IPS-18c (cell line): ENCODE data around the gene SF3B4.
"Not testable (repeated sequence)": the region's sequence is repeated elsewhere in the genome, so short reads cannot be mapped to it uniquely, and the experiment has no call there.

Experiments used
- H3K4me3 ChIP-seq: 2 replicates; pipeline ENCODE4 v1.7.0; 2013; ENCODE audit warnings: low read depth, mild to moderate bottlenecking, low read length, moderate library complexity; ENCODE audit not compliant: insufficient read depth
- H3K9me3 ChIP-seq: one replicate; pipeline ENCODE4 v1.6.1; 2013; ENCODE audit warnings: mild to moderate bottlenecking, low read length, moderate library complexity; ENCODE audit not compliant: control insufficient read depth, insufficient read depth

SF3B4 gene

DNA sequence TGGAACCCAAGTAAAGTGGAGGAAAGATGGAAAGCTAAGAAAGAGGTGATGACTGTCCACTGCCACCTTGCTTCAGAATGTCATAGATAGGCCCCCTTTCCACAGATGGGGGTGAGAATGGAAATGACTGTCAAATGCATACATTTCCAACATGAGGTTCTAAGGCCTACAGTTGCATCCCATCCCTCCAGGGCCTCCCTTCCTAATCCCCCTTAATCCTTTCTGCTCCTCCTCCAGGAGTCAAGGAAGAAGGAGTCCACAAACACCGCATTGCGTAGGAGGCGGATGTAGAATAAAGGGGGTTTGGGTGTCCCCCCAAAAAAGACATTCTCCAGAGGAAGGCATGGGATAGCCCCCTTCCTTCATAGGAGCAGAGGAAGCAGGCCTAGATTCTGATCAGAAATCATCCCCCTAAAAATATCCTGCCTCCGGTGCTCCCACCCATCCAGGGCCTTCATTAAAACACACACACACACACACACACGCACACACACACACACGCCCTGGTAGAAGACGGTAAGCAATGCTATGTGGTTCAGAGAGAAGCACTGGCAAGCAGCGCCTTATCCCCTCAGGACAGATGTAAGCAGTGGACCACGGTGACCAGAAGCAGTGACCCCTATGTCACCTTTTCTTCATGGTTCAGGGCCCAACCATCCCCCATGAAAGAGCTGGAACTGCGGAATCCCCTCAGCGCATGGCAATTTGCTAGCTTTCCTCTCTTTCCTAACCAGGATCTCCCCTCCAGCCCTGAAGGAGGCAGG, 12.0 kb downstream of the SF3B4 start:
- no peaks in the 10 kb centered on the region for H3K9me3 ChIP-seq
- H3K4me3 ChIP-seq: no peak overlapping the region; the same call in 1 of the 2 replicates

DNA sequence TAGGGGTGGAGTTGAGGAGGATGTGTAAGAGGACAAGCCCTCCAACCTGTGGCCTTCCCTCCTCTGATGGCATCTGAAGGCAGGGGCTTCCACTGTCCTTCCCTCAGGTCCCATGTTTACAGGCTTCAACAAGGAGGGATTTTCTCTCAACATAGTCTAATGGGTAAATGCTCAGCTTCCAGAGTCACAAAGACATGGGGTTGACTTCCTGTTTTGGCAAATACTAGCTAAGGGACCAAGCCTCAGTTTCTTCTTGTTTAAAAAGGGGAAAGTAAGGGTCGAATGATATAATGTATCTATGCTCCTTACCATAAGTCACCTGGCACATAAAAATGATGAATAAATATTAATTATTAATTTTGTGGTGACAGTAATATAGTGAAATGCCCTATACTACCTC, 13.1 kb downstream of the SF3B4 start:
- no peak overlapping the region for H3K4me3 ChIP-seq

DNA sequence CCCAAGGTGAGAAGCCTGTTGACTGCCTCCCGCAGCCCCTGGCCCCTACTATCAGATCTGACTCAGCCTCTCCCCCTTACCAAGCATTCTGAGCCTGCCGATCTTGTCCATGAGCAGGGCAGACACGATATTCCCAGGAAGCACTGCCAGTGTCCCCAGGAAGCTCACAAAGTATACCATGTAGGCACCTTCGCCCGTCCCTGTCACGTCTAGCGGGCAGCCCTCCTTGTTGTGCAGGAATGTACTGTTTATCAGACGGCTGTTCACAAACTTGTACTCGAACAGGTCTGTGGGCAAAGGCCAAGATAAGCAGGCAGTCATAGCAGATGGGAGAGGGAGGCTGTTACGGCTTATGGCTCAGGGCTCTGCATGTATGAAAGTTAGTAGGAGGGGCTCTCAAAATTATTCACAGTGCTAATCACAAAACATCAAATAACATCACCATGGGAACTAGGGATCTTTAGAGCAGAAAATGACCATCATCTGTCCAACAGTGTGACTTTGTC, 21.0 kb downstream of the SF3B4 start:
- Histone ChIP-seq H3K9me3 (no peaks in the 10 kb centered on the region), H3K4me3 (no peak overlapping the region)

More for the DNA sequence above, 13.1 kb downstream of the SF3B4 start:
- no peaks in the 10 kb centered on the region for H3K9me3 ChIP-seq

DNA sequence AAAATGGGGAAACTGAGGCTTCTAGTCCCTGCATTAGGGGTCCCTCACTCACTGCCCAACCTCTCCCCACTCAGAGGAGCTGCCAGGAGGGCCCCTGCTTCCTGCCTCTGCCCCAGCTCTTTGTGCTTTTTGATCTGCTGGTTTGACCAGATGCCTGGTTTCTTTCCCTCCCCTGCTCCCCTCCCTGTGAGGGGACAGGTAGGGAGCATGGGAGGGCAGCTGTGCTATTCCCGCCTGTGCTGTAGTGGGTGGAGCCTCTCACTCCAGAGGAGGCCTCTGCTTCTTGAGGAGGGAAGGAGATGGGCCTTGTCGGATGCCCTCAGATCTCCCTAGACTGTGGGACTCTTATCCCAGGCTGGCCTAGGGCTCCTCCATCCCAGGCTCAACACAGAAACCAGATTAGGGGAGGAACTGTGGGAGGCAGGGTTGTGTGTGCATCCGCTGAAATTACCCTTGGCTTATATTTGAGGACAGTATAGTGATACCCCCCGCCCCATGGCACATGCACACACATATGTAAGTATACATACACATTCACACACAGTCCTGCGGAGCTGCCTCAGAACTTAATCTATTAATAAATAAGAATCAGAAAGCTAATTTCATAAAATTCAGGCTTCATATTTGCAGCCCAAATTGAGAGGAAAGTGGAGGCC, 23.6 kb downstream of the SF3B4 start:
- no peak overlapping the region for H3K4me3 ChIP-seq

DNA sequence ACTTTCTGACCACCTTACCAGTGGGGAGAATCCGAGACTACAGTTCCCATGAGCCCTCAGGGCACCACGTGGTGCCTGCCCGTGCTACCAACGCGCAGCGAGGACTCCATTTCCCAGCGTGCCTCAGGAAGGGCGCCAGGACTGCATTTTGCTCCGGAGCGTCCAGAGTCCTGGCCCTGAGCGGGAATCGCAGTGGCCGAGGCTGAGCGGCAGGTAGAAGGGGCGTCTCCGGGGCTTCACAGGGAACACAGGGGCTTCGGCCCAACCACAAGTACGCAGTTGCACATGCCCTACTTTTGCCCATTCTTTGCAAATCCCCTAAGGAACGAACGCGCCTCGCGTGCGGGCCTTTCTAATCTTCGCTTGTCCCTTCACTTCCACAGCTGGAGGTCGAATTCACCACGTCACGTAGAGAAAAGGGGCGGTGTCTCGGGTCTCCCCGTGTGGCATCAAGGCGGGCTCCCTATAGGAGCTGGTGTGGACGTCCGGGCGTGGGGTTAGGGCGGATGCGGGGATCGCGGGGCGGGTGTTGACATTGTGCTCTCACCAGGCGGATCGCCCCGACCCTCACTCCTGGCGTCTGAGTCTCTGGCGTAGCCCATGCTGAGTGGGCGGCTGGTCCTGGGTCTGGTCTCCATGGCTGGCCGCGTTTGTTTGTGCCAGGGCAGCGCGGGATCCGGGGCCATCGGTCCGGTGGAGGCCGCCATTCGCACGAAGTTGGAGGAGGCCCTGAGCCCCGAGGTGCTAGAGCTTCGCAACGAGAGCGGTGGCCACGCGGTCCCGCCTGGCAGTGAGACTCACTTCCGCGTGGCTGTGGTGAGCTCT, 27.9 kb downstream of the SF3B4 start, which contains the start of gene BOLA1:
BOLA1 (plus strand) TSS at position 109 of the 825 bp plus-strand sequence; CDS start at position 601, 492 bp downstream.
- H3K9me3 ChIP-seq: no peaks in the 10 kb centered on the region
- peak within 1 kb of the TSS; percentile 73 for H3K4me3 ChIP-seq

More for the DNA sequence above, 23.6 kb downstream of the SF3B4 start:
- no peaks in the 10 kb centered on the region for H3K9me3 ChIP-seq

DNA sequence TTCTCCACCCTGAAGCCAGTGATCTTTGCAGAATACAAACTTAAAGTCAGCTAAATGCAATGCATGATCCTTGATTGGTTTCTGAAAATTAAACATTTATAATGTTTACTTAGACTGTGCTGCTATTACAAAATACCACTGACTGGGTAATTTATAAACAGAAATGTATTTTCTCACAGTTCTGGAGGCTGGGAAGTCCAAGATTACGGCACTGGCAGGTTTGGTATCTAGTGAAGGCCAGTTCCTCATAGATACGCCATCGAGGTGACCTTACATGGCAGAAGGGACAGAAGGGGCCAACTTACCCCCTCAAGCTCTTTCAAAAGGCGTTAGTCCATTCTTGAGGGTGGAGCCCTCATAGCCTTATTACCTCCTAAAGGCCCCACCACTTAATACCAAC, 31.0 kb downstream of the SF3B4 start:
- H3K9me3 ChIP-seq: no peaks in the 10 kb centered on the region
- H3K4me3 ChIP-seq: no peak overlapping the region

DNA sequence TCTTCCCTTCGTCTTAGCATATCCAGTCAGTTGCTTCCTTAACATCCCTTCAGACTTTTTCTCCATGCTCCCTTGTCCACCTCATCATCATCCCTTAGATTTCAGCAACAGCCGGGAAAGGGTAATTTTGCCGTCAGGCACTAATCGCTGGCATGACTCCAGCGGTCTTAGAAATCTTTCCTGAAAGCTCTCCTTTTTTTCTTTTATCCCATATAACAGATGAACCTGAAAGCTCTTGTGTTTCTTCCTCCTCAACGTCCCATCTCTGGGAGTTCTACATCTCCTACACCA, 38.7 kb downstream of the SF3B4 start:
- no peaks in the 10 kb centered on the region for H3K9me3 ChIP-seq

DNA sequence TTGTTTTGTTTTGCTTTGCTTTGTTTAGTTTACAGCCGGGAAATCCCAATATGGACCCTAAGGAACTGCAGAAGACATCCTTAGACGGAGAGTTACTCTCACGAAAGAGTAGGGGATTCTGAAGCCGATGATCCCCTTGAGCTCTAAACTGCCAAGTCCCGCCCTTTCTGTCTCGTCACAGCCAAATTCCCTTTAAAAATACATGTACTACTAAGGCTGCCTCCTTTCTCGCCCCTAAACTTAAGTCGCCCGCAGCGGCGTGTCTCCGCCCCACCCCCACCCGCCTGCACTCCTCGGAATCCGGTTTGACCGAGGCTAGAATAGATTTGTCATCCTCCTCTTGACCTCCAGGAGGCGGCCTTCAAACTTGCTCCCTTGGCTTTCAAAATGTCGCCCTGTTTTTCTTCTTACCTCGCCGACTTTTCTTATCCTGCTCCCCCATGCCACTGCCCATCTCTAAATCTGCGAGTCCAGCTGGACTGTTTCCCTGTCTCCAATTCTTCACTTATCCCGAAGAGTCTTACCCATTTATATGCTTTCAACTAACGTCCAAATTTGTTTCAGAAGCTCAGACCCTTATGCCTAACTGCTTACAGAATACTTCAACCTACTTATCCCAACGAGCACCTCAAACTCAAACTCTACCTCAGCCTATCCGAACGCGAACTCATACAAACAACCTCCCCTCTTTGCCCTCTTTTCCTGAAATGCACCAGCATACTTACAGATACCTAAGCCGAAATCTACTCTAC, 39.2 kb downstream of the SF3B4 start:
- peak overlapping the region; percentile 60; the same call in 1 of the 2 replicates for H3K4me3 ChIP-seq
- H3K9me3 ChIP-seq: no peaks in the 10 kb centered on the region

More for the DNA sequence above, 38.7 kb downstream of the SF3B4 start:
- H3K4me3 ChIP-seq: peak overlapping the region; percentile 60; the same call in 1 of the 2 replicates

DNA sequence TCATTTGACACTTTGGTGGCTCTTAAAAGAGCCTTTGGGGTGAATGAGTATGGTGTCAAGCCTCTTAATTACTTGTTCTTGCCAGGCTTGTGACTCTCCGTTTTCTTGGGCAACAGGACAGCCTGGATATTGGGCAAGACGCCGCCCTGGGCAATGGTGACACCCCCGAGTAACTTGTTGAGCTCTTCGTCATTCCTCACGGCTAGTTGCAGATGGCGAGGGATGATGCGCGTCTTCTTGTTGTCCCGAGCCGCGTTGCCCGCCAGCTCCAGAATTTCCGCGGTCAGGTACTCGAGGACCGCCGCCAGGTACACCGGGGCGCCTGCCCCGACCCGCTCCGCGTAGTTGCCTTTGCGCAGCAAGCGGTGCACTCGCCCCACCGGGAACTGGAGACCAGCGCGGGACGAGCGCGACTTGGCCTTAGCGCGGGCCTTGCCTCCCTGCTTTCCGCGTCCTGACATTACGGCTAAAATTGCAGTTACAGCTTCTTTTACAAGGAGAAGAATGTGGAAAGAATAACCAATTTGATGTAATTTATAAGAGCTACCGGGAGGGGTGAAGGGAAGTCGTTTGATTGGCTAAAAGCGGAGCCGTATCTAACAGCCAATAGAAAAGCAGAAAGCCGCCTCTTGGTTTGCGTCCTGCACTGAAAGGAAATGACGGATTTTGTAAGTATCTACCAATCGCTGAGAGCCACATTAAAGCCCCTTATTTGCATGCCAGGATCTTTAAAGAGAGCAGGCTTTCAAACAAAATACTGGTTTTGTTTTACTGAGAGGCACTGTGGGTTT, 40.0 kb downstream of the SF3B4 start:
- Histone ChIP-seq H3K4me3 (peak overlapping the region; percentile 78), H3K9me3 (no peaks in the 10 kb centered on the region)

DNA sequence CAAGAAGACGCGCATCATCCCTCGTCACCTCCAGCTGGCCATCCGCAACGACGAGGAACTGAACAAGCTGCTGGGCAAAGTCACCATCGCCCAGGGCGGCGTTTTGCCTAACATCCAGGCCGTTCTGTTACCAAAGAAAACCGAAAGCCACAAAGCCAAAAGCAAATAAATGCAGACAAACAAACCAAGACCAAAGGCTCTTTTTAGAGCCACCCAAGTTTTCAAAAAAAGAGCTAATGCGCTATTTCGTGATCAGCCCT, 40.5 kb downstream of the SF3B4 start:
- H3K4me3 ChIP-seq: peak overlapping the region; percentile 78

DNA sequence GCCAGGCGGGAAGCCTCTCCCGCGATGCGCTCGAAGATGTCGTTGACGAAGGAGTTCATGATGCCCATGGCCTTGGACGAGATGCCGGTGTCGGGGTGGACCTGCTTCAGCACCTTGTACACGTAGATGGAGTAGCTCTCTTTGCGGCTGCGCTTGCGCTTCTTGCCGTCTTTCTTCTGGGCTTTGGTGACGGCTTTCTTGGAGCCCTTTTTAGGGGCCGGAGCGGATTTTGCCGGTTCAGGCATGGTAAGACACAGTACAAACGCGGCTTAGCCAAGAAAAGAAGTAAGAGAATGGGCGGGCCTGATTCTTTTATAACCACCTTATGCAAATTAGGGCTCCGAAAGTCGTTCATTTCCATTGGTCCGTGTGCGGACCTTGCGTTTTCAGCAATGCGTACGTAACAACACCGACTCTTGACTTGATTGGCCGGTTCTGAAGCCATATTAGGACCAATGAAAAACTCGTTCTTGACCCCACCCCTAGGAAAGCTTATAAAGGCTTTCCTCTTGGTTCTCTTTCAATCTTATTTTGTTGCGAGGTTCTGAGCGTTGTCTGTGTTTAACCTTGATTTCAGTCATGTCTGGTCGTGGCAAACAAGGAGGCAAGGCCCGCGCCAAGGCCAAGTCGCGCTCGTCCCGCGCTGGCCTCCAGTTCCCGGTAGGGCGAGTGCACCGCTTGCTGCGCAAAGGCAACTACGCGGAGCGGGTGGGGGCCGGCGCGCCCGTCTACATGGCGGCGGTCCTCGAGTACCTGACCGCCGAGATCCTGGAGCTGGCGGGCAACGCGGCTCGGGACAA, 41.0 kb downstream of the SF3B4 start:
- no peaks in the 10 kb centered on the region for H3K9me3 ChIP-seq
- H3K4me3 ChIP-seq: peak overlapping the region; percentile 78; the same call in 1 of the 2 replicates

More for the DNA sequence above, 40.5 kb downstream of the SF3B4 start:
- not testable (repeated sequence) for H3K9me3 ChIP-seq

DNA sequence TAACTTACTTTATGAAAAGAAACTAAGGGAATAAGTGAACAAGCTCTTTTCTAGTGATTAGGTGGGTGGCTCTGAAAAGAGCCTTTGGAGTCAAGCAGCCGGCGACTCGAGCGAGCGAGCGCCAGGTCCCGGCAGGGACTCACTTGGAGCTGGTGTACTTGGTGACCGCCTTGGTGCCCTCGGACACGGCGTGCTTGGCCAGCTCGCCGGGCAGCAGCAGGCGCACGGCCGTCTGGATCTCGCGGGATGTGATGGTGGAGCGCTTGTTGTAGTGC, 41.5 kb downstream of the SF3B4 start:
- H3K9me3 ChIP-seq: not testable (repeated sequence)
- H3K4me3 ChIP-seq: peak overlapping the region; percentile 72

DNA sequence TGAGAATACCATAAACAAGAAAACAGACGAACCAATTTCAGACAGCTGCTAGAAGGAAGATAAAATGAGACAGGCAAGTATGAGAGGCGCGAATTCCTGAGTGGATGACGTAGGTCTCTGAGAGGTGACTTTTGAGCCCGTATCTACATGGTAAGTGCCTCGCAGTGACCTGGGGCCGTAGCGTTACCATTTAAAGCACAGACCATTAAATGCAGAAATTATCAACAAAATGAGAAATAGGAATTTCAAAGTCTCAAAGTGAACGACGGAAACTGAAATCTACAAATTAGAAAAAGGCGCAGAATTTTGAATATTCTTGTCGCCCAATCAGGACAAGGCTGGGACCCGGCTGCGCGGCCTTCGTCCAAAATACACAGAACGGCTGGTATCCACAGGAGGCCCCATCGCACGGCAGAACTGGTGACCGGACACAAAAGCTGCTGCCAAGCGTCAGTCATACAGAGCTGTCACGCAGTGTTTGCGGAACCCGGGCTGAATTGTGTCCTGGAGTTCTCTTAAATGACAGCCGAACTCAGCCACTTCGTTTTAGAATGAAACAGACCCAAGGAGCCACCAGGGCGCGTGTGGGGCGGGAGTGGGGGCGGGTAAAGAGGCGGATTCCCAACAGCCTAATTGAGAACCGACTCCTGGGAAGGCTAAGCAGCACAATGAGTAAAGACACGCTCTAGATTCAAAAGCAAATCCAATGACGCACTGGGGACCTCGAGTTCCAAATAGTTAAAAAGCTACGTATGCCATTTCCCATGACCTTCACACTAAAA, 42.1 kb downstream of the SF3B4 start:
- Histone ChIP-seq H3K4me3 (peak overlapping the region; percentile 72), H3K9me3 (no peaks in the 10 kb centered on the region)

DNA sequence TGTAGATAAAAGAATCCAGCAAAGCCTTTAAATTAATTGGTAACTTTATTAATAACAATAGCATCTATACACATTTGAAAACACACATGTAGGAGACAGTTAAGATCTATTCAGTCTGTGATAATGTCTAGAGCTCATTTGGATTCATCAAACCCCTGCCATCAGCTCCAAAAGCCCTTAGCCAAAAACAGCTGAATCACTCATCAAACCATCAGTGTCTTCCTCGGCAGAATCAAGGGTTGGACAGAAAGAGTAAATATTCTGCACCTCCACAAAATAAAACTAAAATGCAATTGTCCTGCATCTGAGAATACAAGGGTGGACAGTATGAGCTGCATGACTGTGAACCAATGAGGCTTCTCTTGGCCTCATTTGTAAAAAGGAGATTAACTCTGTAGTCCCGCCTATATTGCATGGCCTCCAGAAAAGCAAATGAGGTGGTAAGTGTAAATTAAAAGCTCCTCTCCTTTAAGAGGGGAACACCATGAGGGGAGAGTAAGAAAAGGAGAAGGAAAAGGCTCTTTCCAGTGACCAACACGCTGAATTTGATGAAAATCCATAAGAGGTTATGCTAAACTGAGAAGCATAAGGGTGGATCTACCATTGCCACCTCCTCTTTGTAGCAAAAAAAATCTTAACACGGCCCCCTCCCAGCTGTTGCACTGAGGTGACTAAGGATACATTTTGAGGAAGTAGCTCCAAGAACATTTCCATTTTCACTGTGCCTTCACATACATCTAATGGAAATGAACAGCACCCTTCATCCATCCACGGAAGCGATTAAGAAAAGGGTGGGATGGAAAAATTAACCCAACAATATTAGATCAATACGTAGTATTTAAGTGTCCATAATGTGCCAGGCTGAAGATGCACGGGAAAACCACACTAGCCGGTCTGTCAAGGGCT, 42.9 kb downstream of the SF3B4 start:
- Histone ChIP-seq H3K9me3 (no peaks in the 10 kb centered on the region), H3K4me3 (peak overlapping the region; percentile 72)
